PC-9 (cell line): ENCODE data around the gene ABHD16B. TPM values are rescaled to one million over a fixed set of nuclear protein-coding genes. Genes with fewer than 3 reads are reported as not detected.

Experiments
- BruUV-seq: library from RNA; stranded (reverse); fragments of 400-500 nt; replicated peaks from 2 replicates; lab custom pipeline; 2021; lab: Mats Ljungman, UMichigan
- CTCF ChIA-PET: fragments of 300-600 bp; sonication (Branson Sonifier 250); formaldehyde crosslinking; loops from one replicate; lab custom pipeline; 2022; ENCODE audit warnings: antibody characterized with exemption; lab: Charles Lee
- POLR2A ChIA-PET: fragments of 300-600 bp; sonication (Branson Sonifier 250); formaldehyde crosslinking; loops from one replicate; lab custom pipeline; 2022; ENCODE audit warnings: antibody characterized with exemption; ENCODE audit not compliant: unreplicated experiment; lab: Charles Lee
- DNase-seq, 2 experiments: peaks; one replicate each; pipeline versions ENCODE4 v3.0.0 to v3.0.0-alpha.2; 2015 to 2022; ENCODE audit warnings: mixed read lengths in 1 of 2
- H2AFZ ChIP-seq: fragments of 200-600 bp; sonication (generic); 2 replicates; pipeline ENCODE4 v1.8.1; 2017; ENCODE audit warnings: antibody characterized with exemption
- H3F3A ChIP-seq: fragments of 200-600 bp; sonication (generic); 2 replicates; pipeline ENCODE4 v1.8.1; 2017; ENCODE audit warnings: antibody characterized with exemption, mild to moderate bottlenecking, low read depth; ENCODE audit not compliant: insufficient read depth
- H3K27ac ChIP-seq: fragments of 200-600 bp; sonication (generic); 2 replicates; pipeline ENCODE4 v1.6.1; 2016; ENCODE audit warnings: mixed run types
- H3K27me3 ChIP-seq: fragments of 200-600 bp; sonication (generic); 2 replicates; pipeline ENCODE4 v1.6.1; 2016; ENCODE audit warnings: low read depth, mixed run types; ENCODE audit not compliant: insufficient read depth
- H3K36me3 ChIP-seq: fragments of 200-600 bp; sonication (generic); 2 replicates; pipeline ENCODE4 v1.6.1; 2016; ENCODE audit warnings: low read depth, mixed run types
- H3K4me1 ChIP-seq: fragments of 200-600 bp; sonication (generic); replicated peaks from 2 replicates; pipeline ENCODE4 v1.6.1; 2016; ENCODE audit warnings: mixed run types; ENCODE audit not compliant: insufficient read depth
- H3K4me2 ChIP-seq: fragments of 200-600 bp; sonication (generic); 2 replicates; pipeline ENCODE4 v1.6.1; 2017; ENCODE audit warnings: mixed run types
- H3K4me3 ChIP-seq: fragments of 200-600 bp; sonication (generic); 2 replicates; pipeline ENCODE4 v1.6.1; 2016; ENCODE audit warnings: mixed run types
- H3K79me2 ChIP-seq: fragments of 200-600 bp; sonication (generic); 2 replicates; pipeline ENCODE4 v1.6.1; 2017; ENCODE audit warnings: low read depth, mixed run types
- H3K9me2 ChIP-seq: fragments of 200-600 bp; sonication (generic); 2 replicates; pipeline ENCODE4 v1.8.1; 2017; ENCODE audit warnings: mild to moderate bottlenecking; ENCODE audit not compliant: insufficient read depth
- H3K9me3 ChIP-seq: fragments of 200-600 bp; sonication (generic); 2 replicates; pipeline ENCODE4 v1.8.1; 2016; ENCODE audit warnings: low read depth; ENCODE audit not compliant: insufficient read depth
- H4K20me1 ChIP-seq: fragments of 200-600 bp; sonication (generic); 2 replicates; pipeline ENCODE4 v1.8.1; 2017; ENCODE audit not compliant: insufficient read depth
- CTCF ChIP-seq: fragments of 200-600 bp; sonication (generic); conservative IDR thresholded peaks from 2 replicates; pipeline ENCODE4 v1.6.1; 2017; ENCODE audit warnings: mixed run types, antibody characterized with exemption, mild to moderate bottlenecking, moderate library complexity
- EZH2 ChIP-seq: fragments of 200-600 bp; sonication (generic); IDR thresholded peaks from 2 replicates; pipeline ENCODE4 v1.8.0; 2017; ENCODE audit warnings: antibody characterized with exemption, low read depth
- intact Hi-C: fragments of 100-400 bp; cut with micrococcal nuclease; formaldehyde crosslinking; loops from one replicate; pipeline ENCODE4 v1.10.0; 2022; ENCODE audit not compliant: unreplicated experiment
- total RNA-seq: library from RNA; stranded (reverse); gene quantifications from 2 replicates; pipeline ENCODE4 v1.2.3, GENCODE V29; 2021

ABHD16B gene
- total RNA-seq, 1 experiment from 2014 or later, result not detected

GRCh38 chr20:63819224-63819921, 41.9 kb upstream of the ABHD16B start:
- Histone ChIP-seq H3K9me2 (no peaks in the 10 kb centered on the region), H3K27ac (no peak overlapping the region), H3K27me3 (no peaks in the 10 kb centered on the region), H3K9me3 (no peaks in the 10 kb centered on the region), H3K36me3 (no peaks in the 10 kb centered on the region), H2AFZ (no peak overlapping the region), H3K4me3 (no peak overlapping the region), H3K4me2 (no peak overlapping the region), H3K79me2 (no peaks in the 10 kb centered on the region), H3F3A (no peaks in the 10 kb centered on the region; the same call in 1 of the 2 replicates), H3K4me1 (no peaks in the 10 kb centered on the region), H4K20me1 (peaks cover 6% of the 10 kb centered on the region)
- no peak for DNase-seq
- CTCF ChIA-PET, result no interaction called here
- BruUV-seq, result no TSS peak
- TF ChIP-seq CTCF, result no peak
- no peak for TF ChIP-seq EZH2
- POLR2A ChIA-PET, result no interaction called here
- intact Hi-C loops, result no loop called here

GRCh38 chr20:63821811-63822210, 39.5 kb upstream of the ABHD16B start:
- ChIA-PET CTCF (no interaction called here), POLR2A (no interaction called here)
- DNase-seq, result no peak
- no peaks in the 10 kb centered on the region for H3K79me2 ChIP-seq
- H3K4me3 ChIP-seq, result no peak overlapping the region
- H3K27ac ChIP-seq, result no peak overlapping the region
- no peaks in the 10 kb centered on the region for H3K36me3 ChIP-seq
- H3K4me1 ChIP-seq, result no peaks in the 10 kb centered on the region
- no peaks in the 10 kb centered on the region; the same call in 1 of the 2 replicates for H3F3A ChIP-seq
- H4K20me1 ChIP-seq, result peaks cover 6% of the 10 kb centered on the region
- no peak overlapping the region for H2AFZ ChIP-seq
- H3K27me3 ChIP-seq, result no peaks in the 10 kb centered on the region
- H3K9me2 ChIP-seq, result no peaks in the 10 kb centered on the region
- H3K4me2 ChIP-seq, result no peak overlapping the region
- intact Hi-C loops, result no loop called here
- H3K9me3 ChIP-seq, result no peaks in the 10 kb centered on the region
- TF ChIP-seq EZH2, result no peak
- TF ChIP-seq CTCF, result no peak
- BruUV-seq, result no TSS peak

GRCh38 chr20:63822276-63822696, 39.0 kb upstream of the ABHD16B start:
- no peak overlapping the region for H3K27ac ChIP-seq
- no peak overlapping the region for H3K4me3 ChIP-seq
- H3K4me2 ChIP-seq, result no peak overlapping the region
- peak in 1 of 2 experiments; percentile 25 for DNase-seq
- no peaks in the 10 kb centered on the region for H3K9me2 ChIP-seq
- no TSS peak for BruUV-seq
- H4K20me1 ChIP-seq, result peaks cover 6% of the 10 kb centered on the region
- no peaks in the 10 kb centered on the region; the same call in 1 of the 2 replicates for H3F3A ChIP-seq
- H2AFZ ChIP-seq, result no peak overlapping the region
- no peaks in the 10 kb centered on the region for H3K36me3 ChIP-seq
- no peaks in the 10 kb centered on the region for H3K79me2 ChIP-seq
- H3K4me1 ChIP-seq, result no peaks in the 10 kb centered on the region
- intact Hi-C loops, result no loop called here
- H3K27me3 ChIP-seq, result no peaks in the 10 kb centered on the region
- H3K9me3 ChIP-seq, result no peaks in the 10 kb centered on the region
- CTCF ChIA-PET, result no interaction called here
- no peak for TF ChIP-seq EZH2
- no peak for TF ChIP-seq CTCF
- POLR2A ChIA-PET, result no interaction called here
